KG1 (cell line): ENCODE measurements around the gene ZNF189.

Experiments
- DNase-seq: peaks from one replicate; lab custom pipeline; 2025; lab: John Stamatoyannopoulos, UW

Gene ZNF189

DNA sequence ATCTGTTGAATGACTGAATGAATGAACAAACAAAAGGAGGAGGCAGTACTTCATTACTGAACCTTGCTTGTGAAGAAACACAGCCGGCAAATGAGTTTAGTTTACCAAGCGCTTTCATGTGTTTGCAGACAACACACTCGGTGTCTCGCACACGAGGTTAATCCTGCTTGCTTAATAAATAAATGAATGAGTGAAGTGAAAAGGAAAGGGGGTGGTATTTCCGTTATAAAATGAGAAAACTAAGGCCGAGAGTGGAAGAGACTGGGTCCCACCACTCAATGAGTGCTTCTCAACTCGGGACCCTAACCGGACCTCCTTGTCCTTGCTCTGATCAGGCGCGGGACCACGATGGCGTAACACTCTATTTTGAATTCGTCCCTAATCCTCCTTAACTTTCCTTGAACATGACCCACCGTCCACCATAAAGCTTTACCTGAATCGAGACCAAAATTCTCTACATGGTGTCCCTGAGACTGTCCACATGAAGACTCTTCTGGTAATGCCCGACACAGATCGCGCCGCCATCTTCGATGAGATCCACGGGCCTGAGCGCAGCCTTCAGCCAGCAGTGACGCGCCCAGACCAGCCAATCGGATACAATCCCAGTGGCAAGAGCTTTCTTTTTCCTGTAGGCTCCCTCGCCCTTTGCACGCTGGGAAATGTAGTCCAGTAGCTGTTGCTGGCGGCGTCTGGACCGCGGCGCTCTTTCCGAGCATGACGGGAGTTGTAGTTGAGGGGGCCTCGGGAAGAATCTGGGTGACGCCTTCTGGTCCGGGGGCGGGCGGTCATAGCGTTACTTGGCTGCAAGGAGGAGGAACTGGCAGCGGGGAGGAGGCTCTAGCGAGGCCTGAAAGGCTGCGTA lies at the start of gene ZNF189, which contains the start of gene MRPL50:
ZNF189 (plus strand) TSS at position 784 of the 862 bp plus-strand sequence. CDS start 306 bp downstream, outside the sequence.
MRPL50 (minus strand) TSS at position 551 of the 862 bp plus-strand sequence; CDS start at position 525, 26 bp downstream.
- DNase-seq, result peak; percentile 91

- DNase-seq, result no peak
Measured at GRCh38 chr9:101350285-101350684, 48.4 kb upstream of the ZNF189 start.

DNA sequence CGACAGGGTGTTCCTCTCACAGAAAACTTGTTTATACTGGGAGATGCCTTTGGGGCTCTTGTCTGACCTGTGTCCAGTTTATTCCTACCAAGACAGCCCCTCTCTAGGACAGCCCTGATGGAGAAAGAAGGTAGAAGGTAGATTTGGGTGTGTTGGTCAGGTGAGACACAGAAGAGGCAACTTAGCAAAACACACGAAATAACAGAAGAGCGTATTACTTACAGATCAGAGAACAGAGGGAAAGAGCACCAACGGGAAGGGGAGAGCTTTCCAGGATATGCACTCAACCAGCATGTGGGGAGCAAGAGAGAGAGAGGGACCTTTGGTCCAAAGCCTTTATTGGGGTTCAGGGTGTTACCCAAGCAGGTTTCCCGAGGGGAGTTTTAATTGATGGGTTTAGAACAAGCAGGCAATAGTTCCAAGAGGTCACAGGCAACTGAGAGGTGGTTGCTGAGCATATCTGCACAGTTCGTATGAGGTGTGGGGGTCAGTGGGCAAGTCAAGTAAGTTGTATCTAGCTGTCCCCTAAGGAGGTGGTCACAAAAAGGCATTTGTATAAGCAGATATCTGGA lies 45.7 kb upstream of the ZNF189 start:
- no peak for DNase-seq

GRCh38 chr9:101353683-101354082 lies 45.0 kb upstream of the ZNF189 start:
- DNase-seq, result no peak

DNA sequence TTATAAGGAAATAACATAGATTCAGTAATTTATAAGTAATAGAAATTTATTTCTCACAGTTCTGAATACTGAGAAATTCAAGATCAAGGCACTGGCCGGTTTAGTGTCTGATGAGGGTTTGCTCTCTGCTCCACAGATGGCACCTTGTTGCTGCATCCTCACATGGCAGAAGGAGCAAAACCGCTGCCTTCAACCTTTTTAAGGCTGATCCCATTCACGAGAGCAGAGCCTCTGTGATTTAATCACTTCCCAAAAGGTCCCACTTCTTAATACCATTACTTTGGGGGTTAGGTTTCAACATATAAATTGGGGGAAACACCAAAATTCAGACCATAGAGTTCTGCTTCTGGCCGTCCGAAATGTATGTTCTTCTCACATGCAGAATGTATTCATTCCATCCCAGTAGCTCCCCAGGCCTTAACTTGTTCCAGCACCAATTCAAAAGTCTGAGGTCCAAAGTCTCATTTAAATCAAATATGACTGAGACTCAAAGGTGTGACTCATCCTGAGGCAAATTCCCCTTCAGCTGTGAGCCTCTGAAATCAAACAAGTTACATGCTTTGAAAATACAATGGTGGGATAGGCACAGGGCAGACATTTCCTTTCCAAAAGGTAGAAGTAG lies 44.4 kb upstream of the ZNF189 start:
- DNase-seq, result no peak

DNA sequence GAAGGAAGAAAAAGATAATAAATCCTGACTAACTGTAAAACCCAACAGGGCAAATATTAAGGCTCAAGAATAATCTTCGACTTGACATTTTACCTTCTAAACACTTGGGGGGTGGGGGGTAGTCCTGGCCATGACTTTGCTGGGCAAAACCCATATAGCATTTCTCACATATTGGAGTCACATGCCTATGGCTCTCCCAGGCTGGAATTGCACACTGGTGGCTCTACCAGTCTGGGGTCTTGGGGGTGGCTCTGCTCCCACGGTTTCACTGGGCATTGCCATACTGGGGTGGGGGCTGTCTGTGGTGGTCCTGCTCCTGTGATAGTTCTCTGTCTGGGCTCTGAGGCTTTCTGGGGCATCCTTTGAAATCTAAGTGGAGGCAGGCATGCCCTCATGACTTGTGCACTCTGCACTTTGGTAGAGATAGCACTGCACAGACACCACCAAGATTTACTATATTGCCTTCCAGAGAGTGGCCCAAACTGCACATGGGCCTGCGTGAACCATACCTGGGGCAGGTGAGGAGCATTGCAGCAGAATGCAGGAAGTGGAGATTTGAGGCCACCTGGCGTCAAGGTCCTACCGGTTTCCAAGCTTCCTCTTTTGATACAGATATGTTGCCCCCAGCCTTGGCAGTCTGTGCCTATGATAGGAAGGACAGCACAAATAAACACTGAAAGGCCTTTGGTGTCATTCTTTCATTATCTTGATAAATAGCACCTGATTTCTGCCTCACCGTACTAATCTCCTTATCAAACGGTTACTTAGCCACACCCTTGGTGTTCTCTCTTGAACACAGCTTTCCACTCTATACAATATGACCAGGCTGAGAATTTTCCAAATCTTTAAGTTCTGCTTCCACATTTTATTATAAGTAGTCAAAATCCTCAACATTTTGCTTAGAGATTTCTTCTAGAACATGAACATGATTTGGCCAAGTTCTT lies 43.6 kb upstream of the ZNF189 start:
- DNase-seq, result no peak

GRCh38 chr9:101356619-101357018 lies 42.0 kb upstream of the ZNF189 start:
- no peak for DNase-seq

- DNase-seq, result no peak
Measured at GRCh38 chr9:101359679-101360078, 39.0 kb upstream of the ZNF189 start.

DNA sequence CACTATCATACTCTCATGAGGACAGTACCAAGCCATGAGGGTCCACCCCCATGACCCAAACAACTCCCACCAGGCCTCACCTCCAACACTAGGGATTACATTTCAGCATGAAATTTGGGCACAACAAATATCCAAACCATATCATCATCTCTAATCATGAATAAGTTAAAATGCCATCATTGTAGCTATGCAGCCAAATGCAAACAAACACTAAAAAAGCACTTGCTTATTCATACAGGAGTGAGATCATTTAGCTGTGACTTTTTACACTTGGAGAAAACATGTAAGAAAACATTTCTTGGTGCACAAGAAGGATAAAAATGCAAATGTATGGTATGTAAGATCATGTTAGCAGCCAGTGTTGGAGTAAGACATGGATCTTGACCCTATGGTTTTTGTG lies 38.0 kb upstream of the ZNF189 start:
- DNase-seq, result no peak

GRCh38 chr9:101362450-101362849 lies 36.2 kb upstream of the ZNF189 start:
- DNase-seq, result no peak

DNA sequence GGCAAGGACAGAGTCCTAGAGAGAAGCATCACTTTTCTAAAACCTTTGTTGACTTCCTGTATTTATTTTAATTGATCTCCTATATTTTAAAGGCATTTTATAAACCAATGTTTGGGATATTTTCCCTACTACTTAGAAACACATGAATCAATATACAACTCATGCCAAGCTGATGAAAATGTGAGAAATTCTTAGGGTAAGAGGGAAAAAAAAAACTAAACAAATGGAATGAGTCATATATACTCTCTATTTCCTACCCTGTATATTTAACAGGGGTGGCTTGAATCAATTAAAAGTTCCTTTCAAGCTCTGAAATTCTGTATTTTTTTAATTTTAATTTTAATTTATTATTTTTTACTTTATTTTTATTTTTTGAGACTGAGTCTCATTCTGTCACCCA lies 33.5 kb upstream of the ZNF189 start:
- DNase-seq, result no peak

DNA sequence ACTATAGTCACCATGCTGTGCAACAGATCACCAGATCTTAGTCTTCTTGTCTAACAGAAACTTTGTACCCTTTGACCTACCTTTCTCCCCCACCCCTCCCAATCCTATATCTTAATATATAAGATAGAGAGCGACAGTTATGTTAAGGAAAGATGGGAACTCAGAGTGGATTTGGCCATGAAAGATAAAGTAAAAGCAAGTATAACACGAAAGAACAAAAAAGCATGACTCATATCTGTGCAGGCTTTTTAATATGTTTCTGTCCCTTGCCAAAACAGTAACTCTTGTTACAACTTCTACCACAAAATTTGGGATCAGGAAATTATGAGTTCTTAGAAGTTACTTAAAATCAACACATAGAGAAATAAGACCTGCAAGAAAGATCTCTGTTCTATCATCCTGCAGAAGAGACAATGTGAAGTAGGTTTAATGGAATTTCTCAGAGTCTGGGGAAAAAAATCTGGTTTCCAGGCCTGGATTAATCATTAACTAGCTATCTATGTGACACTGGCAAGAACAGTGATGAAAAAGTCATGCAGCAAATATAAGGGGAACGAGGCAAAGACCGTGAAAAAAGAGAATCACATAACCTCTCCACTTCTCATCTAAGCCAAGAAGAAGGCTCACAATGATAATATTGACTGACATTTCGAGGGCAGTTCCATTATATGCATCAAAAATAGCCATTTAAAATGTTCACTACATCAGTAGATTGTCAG lies 32.5 kb upstream of the ZNF189 start:
- DNase-seq, result no peak

GRCh38 chr9:101367323-101367722 lies 31.3 kb upstream of the ZNF189 start:
- no peak for DNase-seq

- DNase-seq, result no peak
Measured at GRCh38 chr9:101369286-101369685, 29.4 kb upstream of the ZNF189 start.

DNA sequence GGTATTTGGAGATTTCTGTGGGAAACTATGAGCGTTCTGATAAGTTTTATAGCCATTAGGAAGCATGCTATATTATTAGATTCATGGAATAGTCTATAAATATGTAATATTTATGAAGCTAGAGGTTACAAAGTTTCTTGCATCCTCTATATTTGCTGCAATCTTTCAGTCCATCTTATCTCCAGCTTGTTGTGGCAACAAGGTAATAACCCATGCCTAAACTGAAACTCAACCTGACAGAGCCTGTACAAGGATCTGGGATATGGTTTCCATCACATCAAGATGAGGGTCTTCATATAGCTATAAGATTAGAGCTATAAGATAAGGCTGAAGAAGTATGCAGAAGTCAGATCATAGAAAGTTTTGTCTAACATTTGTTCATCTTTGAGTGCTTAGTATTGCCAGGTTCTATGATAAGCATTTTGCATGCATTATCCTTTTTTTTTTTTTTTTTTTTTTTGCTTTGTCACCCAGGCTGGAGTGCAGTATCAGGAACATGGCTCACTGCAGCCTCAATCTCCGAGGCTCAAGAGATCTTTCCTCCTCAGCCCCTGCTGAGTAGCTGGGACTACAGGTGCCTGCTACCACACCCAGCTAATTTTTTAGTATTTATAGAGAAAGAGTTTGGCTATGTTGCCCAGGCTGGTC lies 28.6 kb upstream of the ZNF189 start:
- DNase-seq, result no peak

- DNase-seq, result no peak
Measured at GRCh38 chr9:101371813-101372212, 26.8 kb upstream of the ZNF189 start.

GRCh38 chr9:101372327-101373118 lies 26.1 kb upstream of the ZNF189 start:
- no peak for DNase-seq

GRCh38 chr9:101375546-101375945 lies 23.1 kb upstream of the ZNF189 start:
- DNase-seq, result no peak

GRCh38 chr9:101376111-101376848 lies 22.4 kb upstream of the ZNF189 start:
- DNase-seq, result no peak
